Nephron (organoid): Measurements from ENCODE around the gene HCST.
A peak's percentile ranks its signal among the peaks of the same experiment; 100 is the strongest.

Experiments used
- H3K27ac Mint-ChIP-seq, 3 experiments: 2 replicates each; pipeline ENCODE4 v1.8.0; 2020; ENCODE audit warnings: mixed read lengths in 3 of 3, mild to moderate bottlenecking in 2 of 3, moderate library complexity in 1 of 3
- H3K27me3 Mint-ChIP-seq: 2 replicates; pipeline ENCODE4 v1.8.0; 2021; ENCODE audit warnings: low read depth, mild to moderate bottlenecking, moderate library complexity, mixed read lengths
- H3K36me3 Mint-ChIP-seq: 2 replicates; pipeline ENCODE4 v1.8.0; 2020; ENCODE audit warnings: low read depth, mixed read lengths
- H3K4me1 Mint-ChIP-seq: 2 replicates; pipeline ENCODE4 v1.8.0; 2020; ENCODE audit warnings: mixed read lengths
- H3K4me3 Mint-ChIP-seq, 3 experiments: 2 replicates each; pipeline ENCODE4 v1.8.0; 2020; ENCODE audit warnings: mild to moderate bottlenecking in 3 of 3, mixed read lengths in 3 of 3, moderate library complexity in 2 of 3
- H3K9me3 Mint-ChIP-seq: 2 replicates; pipeline ENCODE4 v1.8.0; 2020; ENCODE audit warnings: mixed read lengths
- TF ChIP-seq, protein P1 (sequence below), 3 experiments: fragments of 200-600 bp; sonication (generic); IDR thresholded peaks; one replicate each; pipeline ENCODE4 v1.5.0; 2021; ENCODE audit warnings: antibody characterized with exemption in 3 of 3; ENCODE audit not compliant: unreplicated experiment in 3 of 3

HCST gene

DNA sequence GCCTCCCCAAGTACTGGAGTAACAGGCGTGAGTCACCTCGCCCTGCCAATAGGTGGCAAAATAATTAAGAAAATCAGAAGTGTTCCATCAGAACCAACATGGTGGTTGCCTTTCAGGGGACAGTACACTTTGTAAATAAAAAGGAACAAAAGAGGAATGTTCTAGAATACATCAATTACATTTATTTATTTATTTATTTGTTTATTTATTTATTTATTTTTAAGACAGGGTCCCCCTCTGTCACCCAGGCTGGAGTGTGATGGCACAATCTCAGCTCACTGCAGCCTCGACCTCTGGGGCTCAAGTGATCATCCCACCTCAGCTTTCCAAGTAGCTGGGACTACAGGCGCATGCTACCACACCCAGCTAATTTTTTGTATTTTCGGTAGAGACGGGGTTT is 18.7 kb downstream of the HCST start:
- TF ChIP-seq, protein P1, sequence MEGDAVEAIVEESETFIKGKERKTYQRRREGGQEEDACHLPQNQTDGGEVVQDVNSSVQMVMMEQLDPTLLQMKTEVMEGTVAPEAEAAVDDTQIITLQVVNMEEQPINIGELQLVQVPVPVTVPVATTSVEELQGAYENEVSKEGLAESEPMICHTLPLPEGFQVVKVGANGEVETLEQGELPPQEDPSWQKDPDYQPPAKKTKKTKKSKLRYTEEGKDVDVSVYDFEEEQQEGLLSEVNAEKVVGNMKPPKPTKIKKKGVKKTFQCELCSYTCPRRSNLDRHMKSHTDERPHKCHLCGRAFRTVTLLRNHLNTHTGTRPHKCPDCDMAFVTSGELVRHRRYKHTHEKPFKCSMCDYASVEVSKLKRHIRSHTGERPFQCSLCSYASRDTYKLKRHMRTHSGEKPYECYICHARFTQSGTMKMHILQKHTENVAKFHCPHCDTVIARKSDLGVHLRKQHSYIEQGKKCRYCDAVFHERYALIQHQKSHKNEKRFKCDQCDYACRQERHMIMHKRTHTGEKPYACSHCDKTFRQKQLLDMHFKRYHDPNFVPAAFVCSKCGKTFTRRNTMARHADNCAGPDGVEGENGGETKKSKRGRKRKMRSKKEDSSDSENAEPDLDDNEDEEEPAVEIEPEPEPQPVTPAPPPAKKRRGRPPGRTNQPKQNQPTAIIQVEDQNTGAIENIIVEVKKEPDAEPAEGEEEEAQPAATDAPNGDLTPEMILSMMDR (IDR thresholded peaks at IDR 0.05; ENCODE audit: unreplicated experiment in 3 of 3) = no peak
- no peaks in the 10 kb centered on the region for H3K4me1 Mint-ChIP-seq
- no peak overlapping the region for H3K4me3 Mint-ChIP-seq
- H3K9me3 Mint-ChIP-seq = no peaks in the 10 kb centered on the region
- no peaks in the 10 kb centered on the region for H3K36me3 Mint-ChIP-seq
- H3K27ac Mint-ChIP-seq = no peak overlapping the region
- H3K27me3 Mint-ChIP-seq = peaks cover 6% of the 10 kb centered on the region

DNA sequence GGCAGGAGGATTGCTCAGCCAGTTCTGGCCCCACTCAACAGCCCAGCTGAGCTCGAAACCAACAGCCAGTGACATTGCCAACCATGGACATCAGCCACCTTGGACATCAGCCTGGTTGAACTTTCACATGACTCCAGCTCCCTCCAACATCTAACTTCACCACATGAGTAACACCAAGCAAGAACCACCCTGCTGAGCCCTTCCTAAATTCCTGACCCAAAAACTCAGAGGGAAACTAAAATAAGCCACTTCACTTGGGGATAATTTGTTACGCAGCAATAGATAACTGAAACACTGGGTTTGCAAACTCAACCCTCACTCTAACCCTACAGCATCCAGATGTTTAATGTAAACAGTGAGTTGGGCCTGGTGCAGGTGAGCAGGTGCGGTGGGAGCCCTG is 23.2 kb downstream of the HCST start:
- TF ChIP-seq, protein P1 (IDR thresholded peaks at IDR 0.05; ENCODE audit: unreplicated experiment in 3 of 3) = no peak
- no peaks in the 10 kb centered on the region for H3K4me1 Mint-ChIP-seq
- no peaks in the 10 kb centered on the region for H3K36me3 Mint-ChIP-seq
- no peak overlapping the region for H3K4me3 Mint-ChIP-seq
- peaks cover 10% of the 10 kb centered on the region for H3K27me3 Mint-ChIP-seq
- H3K27ac Mint-ChIP-seq = no peak overlapping the region
- H3K9me3 Mint-ChIP-seq = no peaks in the 10 kb centered on the region

DNA sequence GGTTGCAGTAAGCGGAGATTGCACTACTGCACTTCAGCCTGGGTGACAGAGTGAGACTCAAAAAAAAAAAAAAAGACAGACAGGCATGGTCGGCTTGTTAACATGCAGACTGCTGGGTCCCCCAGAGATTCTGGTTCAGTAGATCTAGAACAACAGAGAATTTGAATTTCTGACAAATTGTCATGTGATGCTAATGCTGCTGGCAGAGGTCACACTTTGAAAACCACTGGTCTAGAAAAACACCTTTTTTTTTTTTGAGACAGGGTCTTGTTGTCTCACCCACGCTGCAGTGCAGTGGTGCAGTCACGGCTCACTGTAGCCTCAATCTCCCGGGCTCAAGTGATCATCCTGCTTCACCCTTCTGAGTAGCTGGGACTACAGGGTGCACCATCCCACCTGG is 26.2 kb downstream of the HCST start:
- H3K27me3 Mint-ChIP-seq = peaks cover 10% of the 10 kb centered on the region
- no peaks in the 10 kb centered on the region for H3K36me3 Mint-ChIP-seq
- no peak overlapping the region for H3K27ac Mint-ChIP-seq
- H3K4me3 Mint-ChIP-seq = no peak overlapping the region
- TF ChIP-seq, protein P1 (IDR thresholded peaks at IDR 0.05; ENCODE audit: unreplicated experiment in 3 of 3) = no peak
- no peaks in the 10 kb centered on the region for H3K9me3 Mint-ChIP-seq
- peaks cover 6% of the 10 kb centered on the region for H3K4me1 Mint-ChIP-seq

DNA sequence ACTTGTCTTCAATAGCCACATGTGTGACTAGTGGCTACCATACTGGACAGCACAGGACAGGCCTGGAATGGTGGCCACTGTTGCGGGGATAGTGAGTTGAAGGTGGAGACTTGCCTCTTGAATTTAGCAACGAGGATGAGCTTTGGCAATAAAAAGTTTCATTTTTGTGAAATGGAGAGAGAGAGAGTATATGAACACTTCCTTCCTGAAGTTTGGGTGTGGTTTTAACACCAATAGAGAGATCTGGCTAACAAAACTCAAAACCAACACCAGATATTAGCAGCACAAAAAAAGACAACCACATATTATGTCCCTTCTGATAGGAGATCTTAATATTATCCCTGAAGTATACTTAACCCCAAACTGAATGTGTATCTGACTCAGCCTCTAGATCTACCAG is 27.5 kb downstream of the HCST start:
- TF ChIP-seq, protein P1 (IDR thresholded peaks at IDR 0.05; ENCODE audit: unreplicated experiment in 3 of 3) = no peak
- Mint-ChIP-seq H3K4me3 (peak overlapping the region; percentile 16 to 52 (median 40)), H3K27ac (peak overlapping the region in 2 of 3 experiments; percentile 12 to 33), H3K9me3 (no peaks in the 10 kb centered on the region), H3K36me3 (no peaks in the 10 kb centered on the region), H3K4me1 (peaks cover 6% of the 10 kb centered on the region), H3K27me3 (peaks cover 10% of the 10 kb centered on the region)

DNA sequence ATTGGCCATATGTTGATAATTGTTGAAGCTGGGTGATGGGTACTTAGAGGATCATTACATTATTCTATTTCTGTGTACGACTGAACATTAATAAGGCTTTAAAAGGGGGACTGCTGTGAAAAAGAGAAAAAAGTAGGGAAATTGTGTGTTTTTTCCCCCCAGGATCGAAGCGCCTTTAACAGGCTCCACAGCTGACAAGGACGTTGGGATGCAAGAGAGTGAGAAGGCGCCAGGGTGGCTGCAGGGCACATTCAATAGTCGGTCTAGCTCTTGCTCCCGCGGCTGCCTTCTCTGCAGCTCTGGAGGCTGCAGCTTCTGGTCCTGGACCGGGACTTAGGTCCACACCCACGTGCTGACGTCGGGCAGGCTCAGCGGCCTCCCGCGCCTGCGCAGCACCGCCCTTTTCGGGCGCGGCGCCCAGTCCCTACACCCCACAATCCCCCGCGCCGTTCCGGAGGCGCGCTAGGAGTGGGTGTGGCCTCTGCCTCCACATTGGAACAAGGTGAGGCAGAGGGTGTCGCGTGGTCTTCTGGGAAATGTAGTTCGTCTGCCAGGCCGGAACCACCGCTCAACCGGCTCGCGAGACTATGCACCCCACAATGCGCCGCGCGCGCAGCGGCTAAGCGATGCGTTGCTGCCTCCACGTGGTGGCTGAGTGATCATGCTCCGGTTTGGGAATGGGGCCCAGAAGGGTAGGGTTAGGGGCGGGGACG is 29.0 kb downstream of the HCST start:
- peak overlapping the region; percentile 70 to 77 (median 74) for H3K4me3 Mint-ChIP-seq
- H3K9me3 Mint-ChIP-seq = no peaks in the 10 kb centered on the region
- TF ChIP-seq, protein P1 (IDR thresholded peaks at IDR 0.05; ENCODE audit: unreplicated experiment in 3 of 3) = peak; percentile 81 to 85 (median 84)
- H3K27me3 Mint-ChIP-seq = peaks cover 4% of the 10 kb centered on the region
- H3K4me1 Mint-ChIP-seq = peaks cover 13% of the 10 kb centered on the region
- H3K36me3 Mint-ChIP-seq = no peaks in the 10 kb centered on the region
- H3K27ac Mint-ChIP-seq = peak overlapping the region; percentile 67 to 94 (median 90)

DNA sequence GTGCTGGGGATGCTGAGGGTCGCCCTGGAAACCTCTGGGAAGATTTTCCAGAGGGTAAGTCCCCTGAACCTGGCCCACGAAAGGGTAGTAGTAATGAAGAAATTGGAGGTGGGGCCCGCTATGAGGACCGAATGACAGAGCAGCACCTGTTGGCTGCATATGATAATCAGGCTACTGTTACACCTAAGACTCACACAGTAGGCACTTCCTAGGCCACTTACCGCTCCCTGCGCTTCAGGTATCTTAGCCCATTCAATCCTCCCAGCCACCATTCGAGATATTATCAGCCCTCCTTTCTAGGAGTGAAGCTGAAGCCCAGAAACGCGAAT is 29.5 kb downstream of the HCST start:
- Mint-ChIP-seq H3K36me3 (no peaks in the 10 kb centered on the region), H3K9me3 (no peaks in the 10 kb centered on the region), H3K27ac (peak overlapping the region in 1 of 3 experiments; percentile 5), H3K27me3 (no peaks in the 10 kb centered on the region), H3K4me1 (peaks cover 13% of the 10 kb centered on the region), H3K4me3 (peak overlapping the region; percentile 64 to 77 (median 66))
- TF ChIP-seq, protein P1 (IDR thresholded peaks at IDR 0.05; ENCODE audit: unreplicated experiment in 3 of 3) = peak in 2 of 3 experiments; percentile 4 to 38
